Testis (tissue), 2 donors: ENCODE measurements around the gene INPP5A.

ENCODE experiments used
- CTCF ChIP-seq, 3 experiments: fragments of 450-650 bp in 2 of 3; fragments of 200-600 bp in 1 of 3; sonication (generic) in 1 of 3; IDR thresholded peaks; one replicate each; pipeline ENCODE4 v1.5.1; 2016 to 2019; ENCODE audit warnings: antibody characterized with exemption in 3 of 3, mild to moderate bottlenecking in 2 of 3, moderate library complexity in 1 of 3
- POLR2A ChIP-seq: fragments of 450-650 bp; IDR thresholded peaks from one replicate; pipeline ENCODE4 v1.6.1; 2017; ENCODE audit warnings: antibody characterized with exemption, mild to moderate bottlenecking, moderate library complexity

GRCh38 chr10:132549371-132549770 is 11.8 kb downstream of the INPP5A start:
- TF ChIP-seq POLR2A (no peak), CTCF (IDR thresholded peaks at IDR 0.05) (no peak)
